ENCODE measurements around the gene FAM187B. TPM values are rescaled to one million over a fixed set of nuclear protein-coding genes. Genes with fewer than 3 reads are reported as not detected.

Gene FAM187B
- total and polyA plus RNA-seq, 8 donors = not detected

DNA sequence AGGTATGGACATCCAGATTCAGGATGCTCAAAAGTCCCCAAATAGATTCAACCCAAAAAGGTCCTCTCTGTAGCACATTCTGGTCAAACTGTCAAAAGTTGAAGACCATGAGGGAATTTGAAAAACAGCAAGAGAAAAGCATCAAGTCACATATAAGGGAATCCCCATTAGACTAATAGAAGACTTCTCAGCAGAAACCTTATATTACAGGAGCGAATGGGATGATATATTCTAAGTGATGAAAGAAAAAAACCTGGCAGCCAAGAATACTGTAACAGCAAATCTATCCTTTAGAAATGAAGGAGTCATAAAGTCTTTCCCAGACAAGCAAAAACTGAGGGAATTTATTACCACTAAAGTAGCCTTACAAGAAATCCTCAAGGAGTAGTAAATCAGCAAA, 44.3 kb downstream of the FAM187B start:
- intact Hi-C loops (cut with DNase I) = no loop called here
- Histone ChIP-seq H3K4me1 (no peaks in the 10 kb centered on the region), H3K9me3 (no peaks in the 10 kb centered on the region), H3K36me3 (no peaks in the 10 kb centered on the region), H3K27ac (no peak overlapping the region), H3K4me3 (no peak overlapping the region), H3K27me3 (no peaks in the 10 kb centered on the region)
- FAIRE-seq = no peak
- no peak for DNase-seq
- WGBS, 2 donors = 74 to 92% methylated on average over 1 of the region's 1 CpG
- no peak for ATAC-seq
- TF ChIP-seq, protein P1, sequence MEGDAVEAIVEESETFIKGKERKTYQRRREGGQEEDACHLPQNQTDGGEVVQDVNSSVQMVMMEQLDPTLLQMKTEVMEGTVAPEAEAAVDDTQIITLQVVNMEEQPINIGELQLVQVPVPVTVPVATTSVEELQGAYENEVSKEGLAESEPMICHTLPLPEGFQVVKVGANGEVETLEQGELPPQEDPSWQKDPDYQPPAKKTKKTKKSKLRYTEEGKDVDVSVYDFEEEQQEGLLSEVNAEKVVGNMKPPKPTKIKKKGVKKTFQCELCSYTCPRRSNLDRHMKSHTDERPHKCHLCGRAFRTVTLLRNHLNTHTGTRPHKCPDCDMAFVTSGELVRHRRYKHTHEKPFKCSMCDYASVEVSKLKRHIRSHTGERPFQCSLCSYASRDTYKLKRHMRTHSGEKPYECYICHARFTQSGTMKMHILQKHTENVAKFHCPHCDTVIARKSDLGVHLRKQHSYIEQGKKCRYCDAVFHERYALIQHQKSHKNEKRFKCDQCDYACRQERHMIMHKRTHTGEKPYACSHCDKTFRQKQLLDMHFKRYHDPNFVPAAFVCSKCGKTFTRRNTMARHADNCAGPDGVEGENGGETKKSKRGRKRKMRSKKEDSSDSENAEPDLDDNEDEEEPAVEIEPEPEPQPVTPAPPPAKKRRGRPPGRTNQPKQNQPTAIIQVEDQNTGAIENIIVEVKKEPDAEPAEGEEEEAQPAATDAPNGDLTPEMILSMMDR (IDR thresholded peaks at IDR 0.05) = no peak

DNA sequence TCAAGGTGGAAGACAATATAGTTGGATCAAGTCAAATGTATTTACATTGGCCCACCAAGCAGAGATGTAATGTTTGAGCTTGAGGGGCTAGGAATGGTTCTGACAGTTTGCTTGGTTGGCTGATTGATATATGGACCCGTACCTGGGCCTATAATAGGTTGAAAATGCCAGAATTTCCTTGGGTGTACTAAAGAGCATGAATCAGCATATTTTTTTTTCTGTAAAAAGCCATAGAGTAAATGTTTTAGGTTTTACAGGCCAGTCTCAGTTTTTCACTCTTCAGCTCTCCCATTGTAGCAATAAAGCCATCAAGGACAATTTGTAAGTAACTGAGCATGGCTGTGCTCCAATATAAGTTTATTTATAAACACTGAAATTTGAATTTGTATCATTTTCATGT, 47.2 kb downstream of the FAM187B start:
- H3K4me3 ChIP-seq = no peak overlapping the region
- intact Hi-C loops (cut with DNase I) = no loop called here
- TF ChIP-seq, protein P1 (IDR thresholded peaks at IDR 0.05) = no peak
- no peaks in the 10 kb centered on the region for H3K9me3 ChIP-seq
- DNase-seq = no peak
- H3K27me3 ChIP-seq = no peaks in the 10 kb centered on the region
- H3K27ac ChIP-seq = no peak overlapping the region
- H3K4me1 ChIP-seq = no peaks in the 10 kb centered on the region
- no peak for FAIRE-seq
- ATAC-seq = no peak
- H3K36me3 ChIP-seq = no peaks in the 10 kb centered on the region
- WGBS, 2 donors = 85 to 93% methylated on average over 1 of the region's 1 CpG

DNA sequence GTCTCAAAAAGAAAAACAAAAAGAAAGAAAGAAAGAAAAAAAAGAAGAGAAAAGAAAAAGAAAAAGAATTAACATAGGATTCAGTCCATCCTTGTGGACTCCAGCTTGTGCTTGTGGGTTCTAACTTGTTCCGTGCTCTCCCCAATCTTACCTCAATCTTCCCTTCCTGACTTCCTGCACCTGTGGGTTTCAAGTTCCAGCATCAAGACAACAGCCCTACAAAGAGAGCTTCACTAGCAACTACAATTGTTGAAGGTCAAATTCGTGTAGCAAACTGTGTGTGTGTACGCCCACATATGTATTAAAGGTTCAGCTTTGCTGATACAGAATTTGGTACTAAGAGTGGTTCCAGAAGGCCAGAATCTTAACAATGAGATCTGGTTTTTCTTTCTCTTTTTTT, 48.7 kb downstream of the FAM187B start:
- TF ChIP-seq, protein P1 (IDR thresholded peaks at IDR 0.05) = no peak
- ATAC-seq (no peak), FAIRE-seq (no peak), DNase-seq (no peak)
- intact Hi-C loops (cut with DNase I) = no loop called here
- H3K9me3 ChIP-seq = no peaks in the 10 kb centered on the region
- H3K4me1 ChIP-seq = no peaks in the 10 kb centered on the region
- no peak overlapping the region for H3K27ac ChIP-seq
- no peaks in the 10 kb centered on the region for H3K27me3 ChIP-seq
- no peak overlapping the region for H3K4me3 ChIP-seq
- no peaks in the 10 kb centered on the region for H3K36me3 ChIP-seq
- 69 to 74% methylated on average over 3 of the region's 3 CpGs for WGBS, 2 donors

DNA sequence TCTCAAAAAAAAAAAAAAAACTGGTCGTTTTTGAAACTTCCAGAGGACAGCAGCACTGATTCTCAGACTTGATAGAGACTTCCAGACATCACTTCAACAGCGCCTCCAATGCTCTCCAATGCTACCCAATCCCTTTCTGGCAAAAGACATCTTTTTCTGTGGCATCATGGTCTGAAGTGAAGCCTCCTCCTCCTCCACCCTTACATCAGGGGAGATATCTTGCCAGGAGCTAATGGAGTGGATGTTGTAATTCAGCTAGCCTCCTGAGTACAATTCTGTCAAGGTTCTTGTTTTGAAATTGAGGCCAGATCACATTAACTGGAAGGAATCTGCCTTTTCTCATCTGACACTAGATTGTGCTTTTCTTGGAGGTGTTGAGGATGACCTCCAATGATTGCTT, 49.8 kb downstream of the FAM187B start:
- no peaks in the 10 kb centered on the region for H3K9me3 ChIP-seq
- intact Hi-C loops (cut with DNase I) = no loop called here
- no peaks in the 10 kb centered on the region for H3K27me3 ChIP-seq
- WGBS, 2 donors = 57 to 60% methylated on average over 2 of the region's 2 CpGs
- TF ChIP-seq, protein P1 (IDR thresholded peaks at IDR 0.05) = no peak
- H3K4me1 ChIP-seq = no peaks in the 10 kb centered on the region
- H3K4me3 ChIP-seq = no peak overlapping the region
- no peaks in the 10 kb centered on the region for H3K36me3 ChIP-seq
- DNase-seq = no peak
- peak in 2 of 4 donors; percentile 25 to 40 for ATAC-seq
- H3K27ac ChIP-seq = no peak overlapping the region
- FAIRE-seq = no peak

DNA sequence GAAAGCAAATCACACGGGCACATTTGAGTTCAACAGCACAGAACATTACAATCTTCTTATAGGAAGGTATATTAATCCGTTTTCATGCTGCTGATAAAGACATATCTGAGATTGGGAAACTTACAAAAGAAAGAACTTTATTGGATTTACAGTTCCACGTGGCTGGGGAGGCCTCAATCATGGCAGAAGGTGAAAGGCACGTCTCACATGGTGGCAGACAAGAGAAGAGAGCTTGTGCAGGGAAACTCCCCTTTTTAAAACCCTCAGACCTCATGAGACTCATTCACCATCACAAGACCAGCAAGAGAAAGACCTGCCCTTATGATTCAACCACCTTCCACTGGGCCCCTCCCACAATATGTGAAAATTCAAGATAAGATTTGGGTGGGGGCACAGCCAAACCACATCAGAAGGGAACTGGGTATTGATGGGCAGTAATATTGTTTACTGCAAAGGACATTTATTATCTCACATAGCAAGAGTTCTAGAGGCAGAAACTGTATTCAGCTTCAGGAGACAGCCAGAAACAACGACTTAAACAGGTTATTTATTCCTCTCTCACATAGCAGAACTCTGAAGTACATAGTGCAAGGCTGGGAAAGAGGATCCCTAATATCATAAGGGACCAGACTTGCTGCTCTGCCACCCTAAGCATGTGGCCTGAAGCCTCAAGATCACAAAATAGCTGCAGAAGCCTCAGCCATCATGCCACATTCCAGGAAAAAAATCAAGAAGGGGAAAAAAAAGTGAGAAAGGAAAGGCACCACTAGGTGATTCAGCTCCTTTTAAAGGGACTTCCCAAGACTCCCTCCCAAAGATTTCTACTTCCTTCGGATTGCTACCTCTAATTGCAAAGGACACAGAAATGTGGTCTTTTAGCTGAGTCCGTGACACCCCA, 50.9 kb downstream of the FAM187B start:
- no peak overlapping the region for H3K27ac ChIP-seq
- FAIRE-seq = no peak
- no peak for DNase-seq
- H3K4me1 ChIP-seq = no peaks in the 10 kb centered on the region
- TF ChIP-seq, protein P1 (IDR thresholded peaks at IDR 0.05) = no peak
- H3K27me3 ChIP-seq = no peaks in the 10 kb centered on the region
- H3K9me3 ChIP-seq = no peaks in the 10 kb centered on the region
- intact Hi-C loops (cut with DNase I) = no loop called here
- no peak for ATAC-seq
- 68 to 70% methylated on average over 7 of the region's 7 CpGs for WGBS, 2 donors
- no peaks in the 10 kb centered on the region for H3K36me3 ChIP-seq
- H3K4me3 ChIP-seq = no peak overlapping the region

Data from pancreas (tissue), 10 donors.